ENCODE data around the gene KRT1. TPM values are rescaled to one million over a fixed set of nuclear protein-coding genes. Genes with fewer than 3 reads are reported as not detected.

Gene KRT1
- total RNA-seq, 2 donors from 2014 or later = 1.5 to 18.1 TPM

DNA sequence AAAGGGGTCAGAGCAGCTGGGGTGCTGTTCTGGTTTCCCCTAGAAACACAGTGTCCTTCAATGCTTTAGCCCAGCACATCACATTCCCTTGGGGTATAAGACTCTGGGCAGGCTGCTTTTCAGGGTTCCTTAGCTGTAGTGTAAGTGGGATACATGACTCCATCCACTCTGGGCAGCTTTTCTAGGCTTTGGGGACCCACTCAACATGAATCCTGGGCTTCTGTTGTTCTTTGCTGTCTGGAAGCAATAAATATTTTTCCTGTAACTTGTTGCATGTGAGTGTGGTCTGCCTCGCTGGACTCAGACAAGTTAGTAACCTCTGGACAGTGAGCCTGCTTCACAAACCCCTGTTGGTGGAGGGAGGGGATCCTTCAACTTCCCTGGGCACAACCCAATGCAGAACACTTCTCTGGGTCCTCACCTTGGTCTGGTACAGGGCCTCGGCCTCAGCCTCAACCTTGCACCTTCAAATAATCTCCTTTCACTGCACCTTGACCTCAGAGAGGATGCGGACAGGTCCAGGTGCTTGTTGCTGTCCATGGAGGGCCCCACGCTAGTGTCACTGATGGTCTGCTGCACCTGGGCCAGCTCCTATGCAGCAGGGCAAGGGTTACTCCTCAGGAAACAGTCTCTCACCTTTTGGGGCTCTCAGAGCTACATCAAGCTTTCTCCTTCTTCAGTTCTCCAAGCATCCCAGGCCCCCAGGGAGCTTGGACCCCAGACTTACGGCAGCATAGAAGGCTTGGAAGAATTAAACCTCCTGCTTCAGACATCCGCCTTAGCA lies 48.3 kb downstream of the KRT1 start:
- WGBS = 97% methylated on average over 6 of the region's 6 CpGs
- H3K36me3 ChIP-seq = no peaks in the 10 kb centered on the region
- no peak overlapping the region for H3K4me3 ChIP-seq
- TF ChIP-seq POLR2AphosphoS5 (IDR thresholded peaks at IDR 0.05) = no peak
- TF ChIP-seq POLR2A (IDR thresholded peaks at IDR 0.05) = no peak
- TF ChIP-seq, protein P1, sequence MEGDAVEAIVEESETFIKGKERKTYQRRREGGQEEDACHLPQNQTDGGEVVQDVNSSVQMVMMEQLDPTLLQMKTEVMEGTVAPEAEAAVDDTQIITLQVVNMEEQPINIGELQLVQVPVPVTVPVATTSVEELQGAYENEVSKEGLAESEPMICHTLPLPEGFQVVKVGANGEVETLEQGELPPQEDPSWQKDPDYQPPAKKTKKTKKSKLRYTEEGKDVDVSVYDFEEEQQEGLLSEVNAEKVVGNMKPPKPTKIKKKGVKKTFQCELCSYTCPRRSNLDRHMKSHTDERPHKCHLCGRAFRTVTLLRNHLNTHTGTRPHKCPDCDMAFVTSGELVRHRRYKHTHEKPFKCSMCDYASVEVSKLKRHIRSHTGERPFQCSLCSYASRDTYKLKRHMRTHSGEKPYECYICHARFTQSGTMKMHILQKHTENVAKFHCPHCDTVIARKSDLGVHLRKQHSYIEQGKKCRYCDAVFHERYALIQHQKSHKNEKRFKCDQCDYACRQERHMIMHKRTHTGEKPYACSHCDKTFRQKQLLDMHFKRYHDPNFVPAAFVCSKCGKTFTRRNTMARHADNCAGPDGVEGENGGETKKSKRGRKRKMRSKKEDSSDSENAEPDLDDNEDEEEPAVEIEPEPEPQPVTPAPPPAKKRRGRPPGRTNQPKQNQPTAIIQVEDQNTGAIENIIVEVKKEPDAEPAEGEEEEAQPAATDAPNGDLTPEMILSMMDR (IDR thresholded peaks at IDR 0.05) = no peak
- DNase-seq (ENCODE audit: low spot score) = no peak
- intact Hi-C loops (cut with DNase I) = no loop called here
- H3K27ac ChIP-seq = no peak overlapping the region
- no peaks in the 10 kb centered on the region for H3K4me1 ChIP-seq (replicated peaks)
- no peaks in the 10 kb centered on the region for H3K9me3 ChIP-seq
- peaks cover 2% of the 10 kb centered on the region for H3K27me3 ChIP-seq (replicated peaks; ENCODE audit: insufficient read depth)

DNA sequence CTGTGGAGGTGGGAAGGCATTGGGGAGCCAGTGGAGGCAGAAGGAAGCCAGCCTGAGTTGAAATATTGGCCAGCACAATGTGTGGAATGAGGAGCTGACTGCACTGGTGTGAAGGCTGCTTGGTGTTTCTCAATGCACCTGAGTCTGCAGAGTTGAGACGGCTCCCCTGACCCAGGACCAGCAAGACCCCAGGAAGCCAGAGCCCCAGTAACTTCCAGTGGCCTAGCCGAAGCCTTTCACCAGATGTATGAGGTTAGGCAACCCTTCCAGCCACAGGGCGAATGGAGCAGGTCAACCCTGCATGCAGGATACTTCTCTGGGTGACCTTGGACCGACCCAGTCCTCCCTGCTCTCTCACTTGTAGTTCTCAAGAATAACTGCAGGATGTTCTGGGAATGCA lies 48.9 kb downstream of the KRT1 start:
- Histone ChIP-seq H3K36me3 (no peaks in the 10 kb centered on the region), H3K4me1 (replicated peaks) (no peaks in the 10 kb centered on the region), H3K27ac (no peak overlapping the region), H3K4me3 (no peak overlapping the region), H3K9me3 (no peaks in the 10 kb centered on the region), H3K27me3 (replicated peaks; ENCODE audit: insufficient read depth) (peaks cover 2% of the 10 kb centered on the region)
- DNase-seq (ENCODE audit: low spot score) = no peak
- TF ChIP-seq, protein P1 (IDR thresholded peaks at IDR 0.05) = no peak
- TF ChIP-seq POLR2AphosphoS5 (IDR thresholded peaks at IDR 0.05) (no peak), POLR2A (IDR thresholded peaks at IDR 0.05) (no peak)
- intact Hi-C loops (cut with DNase I) = no loop called here
- WGBS = 61% methylated on average over 4 of the region's 4 CpGs

DNA sequence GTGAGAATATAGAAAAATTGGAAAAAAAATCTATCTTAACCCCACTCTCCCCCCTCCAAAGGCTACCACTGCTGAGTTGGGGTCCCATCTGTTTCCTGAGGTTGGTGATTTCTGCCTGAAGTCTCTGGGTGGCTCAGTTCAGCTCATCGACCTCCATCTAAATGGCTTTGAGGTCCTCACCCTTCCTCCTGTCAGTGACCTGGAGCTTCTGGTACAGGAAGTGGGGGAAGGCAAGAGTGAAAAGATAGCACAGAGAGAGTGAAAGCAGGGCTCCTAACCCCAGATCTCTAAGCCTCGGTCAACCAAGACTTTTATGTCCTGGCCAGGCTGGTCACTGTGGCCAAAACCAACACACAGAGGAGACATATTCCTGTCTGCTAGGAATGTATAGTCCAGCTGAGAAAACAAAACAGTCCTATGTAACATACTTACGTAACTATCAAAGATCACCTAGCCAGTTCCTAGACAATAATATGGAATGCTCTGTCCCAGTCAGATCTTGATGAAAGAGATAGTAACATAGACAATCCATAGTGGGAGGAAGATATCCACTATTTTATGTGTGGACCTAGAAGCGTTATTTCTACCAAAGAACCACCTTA lies 49.5 kb downstream of the KRT1 start:
- intact Hi-C loops (cut with DNase I) = no loop called here
- Histone ChIP-seq H3K4me3 (no peak overlapping the region), H3K27ac (no peak overlapping the region), H3K36me3 (no peaks in the 10 kb centered on the region), H3K4me1 (replicated peaks) (no peaks in the 10 kb centered on the region), H3K9me3 (no peaks in the 10 kb centered on the region), H3K27me3 (replicated peaks; ENCODE audit: insufficient read depth) (peaks cover 2% of the 10 kb centered on the region)
- TF ChIP-seq, protein P1 (IDR thresholded peaks at IDR 0.05) = no peak
- TF ChIP-seq POLR2AphosphoS5 (IDR thresholded peaks at IDR 0.05) (no peak), POLR2A (IDR thresholded peaks at IDR 0.05) (no peak)
- no peak for DNase-seq (ENCODE audit: low spot score)
- WGBS = 60% methylated on average over 4 of the region's 4 CpGs

DNA sequence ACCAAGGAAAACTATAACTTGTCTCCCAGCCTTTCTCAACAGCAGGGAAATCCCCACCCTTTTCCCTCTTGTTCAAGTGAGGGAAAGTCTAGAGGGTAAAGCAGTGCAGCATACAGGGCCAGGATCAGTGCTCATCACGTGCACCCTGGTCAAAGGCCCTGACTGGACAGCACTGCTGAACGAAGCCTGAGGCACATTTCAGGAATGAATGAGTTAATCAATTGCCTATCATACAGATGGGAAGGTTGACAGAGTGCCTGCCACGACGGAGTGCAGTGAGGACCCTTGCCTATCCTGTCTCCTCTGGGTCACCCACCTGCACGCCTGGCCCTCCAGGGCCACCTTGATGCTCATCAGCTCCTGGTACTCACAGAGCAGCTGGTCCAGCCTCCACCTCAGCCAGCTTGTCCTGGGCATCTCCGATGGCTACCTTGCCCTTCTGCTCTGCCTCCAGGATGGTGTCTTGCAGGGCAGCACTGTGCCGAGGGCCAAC lies 50.2 kb downstream of the KRT1 start:
- no peak overlapping the region for H3K27ac ChIP-seq
- no peak overlapping the region for H3K4me3 ChIP-seq
- TF ChIP-seq POLR2AphosphoS5 (IDR thresholded peaks at IDR 0.05) (no peak), POLR2A (IDR thresholded peaks at IDR 0.05) (no peak)
- TF ChIP-seq, protein P1 (IDR thresholded peaks at IDR 0.05) = no peak
- 83% methylated on average over 7 of the region's 7 CpGs for whole genome bisulfite sequencing
- no peaks in the 10 kb centered on the region for H3K9me3 ChIP-seq
- intact Hi-C loops (cut with DNase I) = no loop called here
- H3K27me3 ChIP-seq (replicated peaks; ENCODE audit: insufficient read depth) = peaks cover 2% of the 10 kb centered on the region
- H3K4me1 ChIP-seq (replicated peaks) = no peaks in the 10 kb centered on the region
- no peaks in the 10 kb centered on the region for H3K36me3 ChIP-seq
- DNase-seq (ENCODE audit: low spot score) = no peak

All from prostate gland (tissue), 2 donors.